Neural cell (in vitro differentiated cells): Measurements from ENCODE around the gene SLC9A6. TPM values are rescaled to one million over a fixed set of nuclear protein-coding genes. Genes with fewer than 3 reads are reported as not detected.
"Not testable (repeated sequence)": the region's sequence is repeated elsewhere in the genome, so short reads cannot be mapped to it uniquely, and the experiment has no call there.

ENCODE experiments used
- H2AFZ ChIP-seq: fragments of 200-600, 300-800 bp; sonication (generic), shearing (Covaris generic); 2 replicates; pipeline ENCODE4 v1.6.0; 2014; ENCODE audit warnings: low read depth, mild to moderate bottlenecking, antibody characterized with exemption, low read length, moderate library complexity
- H3F3A ChIP-seq: fragments of 200-600 bp; shearing (Covaris generic); 2 replicates; pipeline ENCODE4 v1.6.1; 2016; ENCODE audit warnings: mild to moderate bottlenecking, moderate library complexity, mixed read lengths, antibody characterized with exemption, low read length; ENCODE audit not compliant: insufficient read depth, poor library complexity, severe bottlenecking
- H3K27ac ChIP-seq: fragments of 200-600, 300-800 bp; sonication (generic), shearing (Covaris generic); 2 replicates; pipeline ENCODE4 v1.5.1; 2014; ENCODE audit warnings: mild to moderate bottlenecking, low read length, moderate library complexity
- H3K27me3 ChIP-seq: fragments of 300-800, 200-600 bp; sonication (generic), shearing (Covaris generic); 2 replicates; pipeline ENCODE4 v1.6.0; 2014; ENCODE audit warnings: mild to moderate bottlenecking, low read depth, low read length, moderate library complexity; ENCODE audit not compliant: insufficient read depth
- H3K36me3 ChIP-seq: fragments of 300-800, 200-600 bp; sonication (generic), shearing (Covaris generic); 2 replicates; pipeline ENCODE4 v1.5.1; 2014; ENCODE audit warnings: mild to moderate bottlenecking, antibody characterized with exemption, low read length, moderate library complexity; ENCODE audit not compliant: insufficient read depth
- H3K4me2 ChIP-seq: fragments of 300-800, 200-600 bp; sonication (generic), shearing (Covaris generic); 2 replicates; pipeline ENCODE4 v1.6.0; 2014; ENCODE audit warnings: mild to moderate bottlenecking, low read length
- H3K4me3 ChIP-seq: fragments of 300-800, 200-600 bp; sonication (generic), shearing (Covaris generic); 2 replicates; pipeline ENCODE4 v1.5.1; 2014; ENCODE audit warnings: mild to moderate bottlenecking, low read length, moderate library complexity
- H3K79me2 ChIP-seq: fragments of 200-600 bp; shearing (Covaris generic); replicated peaks from 2 replicates; pipeline ENCODE4 v1.6.0; 2014; ENCODE audit warnings: mild to moderate bottlenecking, low read length, moderate library complexity; ENCODE audit not compliant: insufficient read depth
- H3K9ac ChIP-seq: fragments of 300-800, 200-600 bp; sonication (generic), shearing (Covaris generic); 2 replicates; pipeline ENCODE4 v1.6.1; 2016; ENCODE audit warnings: mild to moderate bottlenecking, low read length, mixed read lengths
- H3K9me2 ChIP-seq: fragments of 200-600 bp; shearing (Covaris generic); 2 replicates; pipeline ENCODE4 v1.6.1; 2016; ENCODE audit warnings: mild to moderate bottlenecking, low read length, mixed read lengths; ENCODE audit not compliant: insufficient read depth
- H3K9me3 ChIP-seq: fragments of 200-600, 300-800 bp; sonication (generic), shearing (Covaris generic); 2 replicates; pipeline ENCODE4 v1.6.1; 2016; ENCODE audit warnings: mild to moderate bottlenecking, mixed run types, low read length, moderate library complexity, mixed read lengths
- H4K20me1 ChIP-seq: fragments of 200-600 bp; shearing (Covaris generic); 2 replicates; pipeline ENCODE4 v1.6.1; 2016; ENCODE audit warnings: mild to moderate bottlenecking, mixed run types; ENCODE audit not compliant: insufficient read depth
- CTCF ChIP-seq: fragments of 450-650 bp; IDR thresholded peaks from 2 replicates; pipeline ENCODE4 v1.5.1; 2014; ENCODE audit warnings: antibody characterized with exemption, mild to moderate bottlenecking, moderate library complexity; ENCODE audit not compliant: poor library complexity, severe bottlenecking
- EP300 ChIP-seq: fragments of 450-650 bp; conservative IDR thresholded peaks from 2 replicates; pipeline ENCODE4 v1.6.1; 2014; ENCODE audit warnings: antibody characterized with exemption, mild to moderate bottlenecking, moderate library complexity; ENCODE audit not compliant: poor library complexity, severe bottlenecking
- EZH2 ChIP-seq: fragments of 200-600, 300-800 bp; shearing (Covaris generic), sonication (generic); IDR thresholded peaks from 2 replicates; pipeline ENCODE4 v1.6.1; 2014; ENCODE audit warnings: antibody characterized with exemption, low read length, borderline replicate concordance, mild to moderate bottlenecking; ENCODE audit not compliant: insufficient read depth, poor library complexity, severe bottlenecking
- MXI1 ChIP-seq: fragments of 450-650 bp; conservative IDR thresholded peaks from 2 replicates; pipeline ENCODE4 v1.6.1; 2014; ENCODE audit warnings: antibody characterized with exemption, mild to moderate bottlenecking; ENCODE audit not compliant: poor library complexity, severe bottlenecking
- POLR2AphosphoS5 ChIP-seq: IDR thresholded peaks from 2 replicates; pipeline ENCODE4 v1.6.1; 2012
- RAD21 ChIP-seq: fragments of 450-650 bp; conservative IDR thresholded peaks from 2 replicates; pipeline ENCODE4 v1.6.1; 2014; ENCODE audit warnings: antibody characterized with exemption, mild to moderate bottlenecking, moderate library complexity
- REST ChIP-seq: IDR thresholded peaks from 2 replicates; pipeline ENCODE4 v1.6.1; 2012; ENCODE audit warnings: borderline replicate concordance
- SMC3 ChIP-seq: fragments of 450-650 bp; conservative IDR thresholded peaks from 2 replicates; pipeline ENCODE4 v1.6.1; 2014; ENCODE audit warnings: antibody characterized with exemption, mild to moderate bottlenecking, moderate library complexity; ENCODE audit not compliant: poor library complexity
- TAF1 ChIP-seq: IDR thresholded peaks from 2 replicates; pipeline ENCODE4 v1.6.1; 2012; ENCODE audit warnings: low read depth
- polyA plus RNA-seq: library from polyadenylated mRNA; depleted of rRNA; stranded (reverse); fragments of >200 nt; gene quantifications from 2 replicates; pipeline ENCODE4 v1.2.3, GENCODE V29; 2014

Gene SLC9A6
- polyA plus RNA-seq, 1 donor from 2014 or later: 103 TPM

DNA sequence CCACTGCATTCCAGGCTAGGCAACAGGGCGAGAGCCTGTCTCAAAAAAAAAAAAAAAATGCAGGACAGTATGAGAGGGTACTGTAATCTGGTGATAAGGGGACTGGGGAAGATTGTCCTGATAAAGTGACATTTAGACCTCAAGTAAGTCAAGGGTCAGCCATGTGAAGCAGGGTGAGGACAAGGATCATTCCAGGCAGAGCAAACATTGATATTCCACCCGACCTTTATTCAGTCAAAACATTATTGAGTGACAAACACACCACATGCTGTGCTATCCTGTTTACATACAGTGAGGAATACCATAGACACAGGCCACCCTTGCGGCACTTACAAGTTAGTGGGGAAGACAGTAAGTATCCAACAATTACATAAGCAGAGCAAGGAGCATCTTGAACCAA lies 64.4 kb downstream of the SLC9A6 start:
- Histone ChIP-seq H4K20me1 (no peaks in the 10 kb centered on the region), H3K79me2 (no peaks in the 10 kb centered on the region), H3K27ac (no peak overlapping the region), H3K27me3 (no peaks in the 10 kb centered on the region), H3K4me2 (no peak overlapping the region), H3K9me3 (no peaks in the 10 kb centered on the region), H3K9me2 (no peaks in the 10 kb centered on the region), H3K4me3 (no peak overlapping the region), H2AFZ (no peak overlapping the region), H3K36me3 (no peaks in the 10 kb centered on the region), H3K9ac (no peak overlapping the region), H3F3A (no peaks in the 10 kb centered on the region)
- TF ChIP-seq POLR2AphosphoS5 (no peak), REST (no peak), CTCF (no peak), TAF1 (no peak), EZH2 (no peak), EP300 (no peak), RAD21 (no peak)

DNA sequence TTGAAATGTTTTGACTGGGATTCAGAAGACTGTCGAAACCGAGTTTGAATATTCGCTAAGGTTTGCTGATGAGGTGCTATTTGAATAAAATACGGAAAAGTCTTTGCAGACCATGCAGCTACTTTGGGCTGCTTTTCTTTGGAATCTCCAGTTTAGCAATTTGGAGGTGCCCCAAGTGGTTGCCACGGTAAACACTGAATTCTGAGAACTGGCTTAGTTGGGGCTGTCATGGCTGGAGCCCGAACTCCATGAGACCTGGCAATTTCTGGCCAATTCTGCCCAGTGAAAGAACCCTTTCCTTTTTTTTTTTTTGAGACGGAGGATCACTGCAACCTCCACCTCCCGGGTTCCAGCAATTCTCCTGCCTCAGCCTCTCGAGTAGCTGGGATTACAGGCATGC lies 65.6 kb downstream of the SLC9A6 start:
- H3K27me3 ChIP-seq, H3K9me2 ChIP-seq: not testable (repeated sequence)

DNA sequence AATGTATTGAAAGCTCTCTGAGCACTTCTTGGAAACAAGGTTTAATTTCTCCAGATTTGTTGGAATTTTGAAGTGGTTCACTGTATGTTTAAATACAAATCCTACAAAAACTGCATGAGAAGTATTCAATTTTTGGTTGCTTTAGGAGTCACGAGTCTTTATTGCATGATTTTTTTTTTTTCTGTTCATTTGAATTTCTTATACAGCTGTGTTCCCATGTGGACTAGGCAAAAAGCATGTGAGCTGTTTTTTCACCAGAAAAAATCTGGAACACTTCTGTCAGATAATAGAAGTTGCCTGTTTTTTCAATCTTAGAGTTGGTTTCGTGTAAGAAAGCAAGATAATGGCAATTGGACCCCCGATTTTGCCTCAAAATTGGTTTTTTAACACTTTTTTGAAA lies 66.4 kb downstream of the SLC9A6 start:
- Histone ChIP-seq H3K4me2 (no peak overlapping the region), H3K9me2 (no peaks in the 10 kb centered on the region), H3K9me3 (no peaks in the 10 kb centered on the region), H3F3A (no peaks in the 10 kb centered on the region), H3K36me3 (no peaks in the 10 kb centered on the region), H2AFZ (no peak overlapping the region), H3K4me3 (no peak overlapping the region), H3K27ac (no peak overlapping the region), H3K27me3 (no peaks in the 10 kb centered on the region), H3K9ac (no peak overlapping the region), H4K20me1 (no peaks in the 10 kb centered on the region), H3K79me2 (no peaks in the 10 kb centered on the region)
- TF ChIP-seq EP300 (no peak), RAD21 (no peak), MXI1 (no peak), EZH2 (no peak), SMC3 (no peak), POLR2AphosphoS5 (no peak), CTCF (no peak), REST (no peak), TAF1 (no peak)

More for the DNA sequence above, 65.6 kb downstream of the SLC9A6 start:
- not testable (repeated sequence) for H3K79me2 ChIP-seq, H3K4me2 ChIP-seq, H3K9me3 ChIP-seq, H3K36me3 ChIP-seq, H3K27ac ChIP-seq, H3K9ac ChIP-seq, H4K20me1 ChIP-seq, H2AFZ ChIP-seq, H3K4me3 ChIP-seq, H3F3A ChIP-seq
